K562 (cell line): Measurements from ENCODE around the gene TNFRSF18. TPM values are rescaled to one million over a fixed set of nuclear protein-coding genes. Genes with fewer than 3 reads are reported as not detected.
A peak's percentile ranks its signal among the peaks of the same experiment; 100 is the strongest.

ENCODE experiments used
- ATAC-seq: fragments of 200-7000 bp; cut with Tn5 transposase; 3 replicates; pipeline ENCODE4 v1.9.1; 2020; ENCODE audit warnings: moderate library complexity
- BruUV-seq: library from RNA; stranded (reverse); fragments of 400-500 nt; replicated peaks from 2 replicates; lab custom pipeline; 2021; lab: Mats Ljungman, UMichigan
- CTCF ChIA-PET: fragments of 300-600 bp; formaldehyde crosslinking; extraction: SDS; loops from one replicate; lab custom pipeline; 2021; ENCODE audit warnings: low intra/inter-chr PET ratio; lab: Yijun Ruan, JAX
- POLR2A ChIA-PET: fragments of 300-600, 350-650 bp; sonication (Branson Sonifier 250); formaldehyde crosslinking; extraction: SDS; loops from one replicate; lab custom pipeline; 2021; ENCODE audit warnings: antibody characterized with exemption, inconsistent platforms; lab: Yijun Ruan, JAX
- DNase-seq, 4 experiments: peaks; one replicate each; pipeline versions ENCODE4 v3.0.0 to v3.0.0-alpha.2; 2011 to 2018; ENCODE audit warnings: low spot score in 3 of 4, mixed read lengths in 3 of 4; ENCODE audit errors: extremely low read depth in 1 of 4
- FAIRE-seq: peaks from 2 replicates; lab custom pipeline; 2011; peaks lifted over from hg19 to GRCh38; lab: Jason Lieb, UNC
- H2AFZ ChIP-seq: 2 replicates; pipeline ENCODE4 v1.6.0; 2011; ENCODE audit warnings: low read depth, low read length, control low read depth, inconsistent platforms
- H3K27ac ChIP-seq: fragments of 200-600 bp; 3 replicates; pipeline ENCODE4 v1.8.0; 2011; ENCODE audit warnings: low read depth, mild to moderate bottlenecking, control low read depth, inconsistent platforms, low read length, moderate library complexity, mixed read lengths; ENCODE audit errors: extremely low read depth
- H3K27me3 ChIP-seq, 2 experiments: fragments of 300-600 bp in 1 of 2; 2 replicates in 1 of 2; 3 replicates in 1 of 2; pipeline versions ENCODE4 v1.6.0 to v1.8.0; 2011; ENCODE audit warnings: inconsistent platforms in 2 of 2, low read length in 2 of 2, mild to moderate bottlenecking in 1 of 2, mixed read lengths in 1 of 2, moderate library complexity in 1 of 2; ENCODE audit not compliant: control insufficient read depth in 2 of 2, insufficient read depth in 2 of 2
- H3K36me3 ChIP-seq: fragments of 300-600 bp; 3 replicates; pipeline ENCODE4 v1.8.0; 2011; ENCODE audit warnings: mild to moderate bottlenecking, low read length, inconsistent platforms; ENCODE audit not compliant: control insufficient read depth, insufficient read depth
- H3K4me1 ChIP-seq, 2 experiments: fragments of 200-600 bp in 1 of 2; replicated peaks in 1 of 2; 2 replicates in 1 of 2; 3 replicates in 1 of 2; pipeline versions ENCODE4 v1.5.1 to v1.8.0; 2011; ENCODE audit warnings: inconsistent platforms in 2 of 2, low read length in 2 of 2, mild to moderate bottlenecking in 1 of 2, mixed read lengths in 1 of 2, moderate library complexity in 1 of 2; ENCODE audit not compliant: control insufficient read depth in 2 of 2, insufficient read depth in 2 of 2
- H3K4me2 ChIP-seq: 2 replicates; pipeline ENCODE4 v1.6.1; 2011; ENCODE audit warnings: low read length, control low read depth, inconsistent platforms, mixed read lengths; ENCODE audit not compliant: insufficient read depth
- H3K4me3 ChIP-seq: fragments of 200-600 bp; sonication (generic), shearing (Covaris generic); 2 replicates; pipeline ENCODE4 v1.5.1; 2016; ENCODE audit warnings: control low read depth, inconsistent platforms
- H3K79me2 ChIP-seq: fragments of 200-600 bp; 3 replicates; pipeline ENCODE4 v1.8.0; 2011; ENCODE audit warnings: low read length, inconsistent platforms; ENCODE audit not compliant: control insufficient read depth, insufficient read depth
- H3K9ac ChIP-seq, 2 experiments: 2 replicates each; pipeline versions ENCODE4 v1.6.0 to v1.6.1; 2011; ENCODE audit warnings: low read depth in 2 of 2, low read length in 2 of 2, control low read depth in 1 of 2, inconsistent platforms in 1 of 2, mild to moderate bottlenecking in 1 of 2, mixed read lengths in 1 of 2; ENCODE audit not compliant: insufficient read depth in 1 of 2
- H3K9me1 ChIP-seq: one replicate; pipeline ENCODE4 v1.6.0; 2011; ENCODE audit warnings: inconsistent platforms, mild to moderate bottlenecking, low read length, moderate library complexity; ENCODE audit not compliant: control insufficient read depth, insufficient read depth
- H3K9me3 ChIP-seq: replicated peaks from 2 replicates; pipeline ENCODE4 v1.5.1; 2011; ENCODE audit warnings: low read depth, low read length, inconsistent platforms; ENCODE audit not compliant: control insufficient read depth, insufficient read depth
- H4K20me1 ChIP-seq: replicated peaks from 2 replicates; pipeline ENCODE4 v1.6.1; 2011; ENCODE audit warnings: low read length, inconsistent platforms, mixed read lengths; ENCODE audit not compliant: control insufficient read depth, insufficient read depth
- BRD4 ChIP-seq: fragments of 200-600 bp; sonication (generic); IDR thresholded peaks from 2 replicates; pipeline ENCODE4 v1.6.1; 2017; ENCODE audit warnings: inconsistent platforms
- HMGN3 ChIP-seq: IDR thresholded peaks from 2 replicates; pipeline ENCODE4 v1.6.1; 2011; ENCODE audit warnings: borderline replicate concordance, low read depth, mild to moderate bottlenecking, mixed read lengths, low read length; ENCODE audit not compliant: insufficient read length; ENCODE audit errors: extremely low read depth
- POLR2G ChIP-seq: fragments of 200-400 bp; formaldehyde crosslinking; IDR thresholded peaks from 2 replicates; pipeline ENCODE4 v1.6.1; 2017; ENCODE audit warnings: low read depth, mild to moderate bottlenecking, antibody characterized with exemption, low read length, moderate library complexity
- RBM22 ChIP-seq: fragments of 200-400 bp; formaldehyde crosslinking; IDR thresholded peaks from 2 replicates; pipeline ENCODE4 v1.6.1; 2018; ENCODE audit warnings: low read length, low read depth; ENCODE audit not compliant: poor library complexity, severe bottlenecking
- SMAD1 ChIP-seq: fragments of 150-350 bp; IDR thresholded peaks from 2 replicates; pipeline ENCODE4 v1.6.1; 2014; ENCODE audit warnings: low read length, low read depth; ENCODE audit not compliant: partially characterized antibody
- STAG1 ChIP-seq: sonication (generic); formaldehyde crosslinking; IDR thresholded peaks from 2 replicates; pipeline ENCODE4 v1.5.0; 2020; ENCODE audit warnings: missing genetic modification reagents, borderline replicate concordance
- ZNF347 ChIP-seq: fragments of 450-650 bp; formaldehyde crosslinking; IDR thresholded peaks from 2 replicates; pipeline ENCODE4 v1.4.0; 2020; ENCODE audit warnings: low read depth, mild to moderate bottlenecking, moderate library complexity
- ZNF830 ChIP-seq: fragments of 250-450 bp; sonication (Bioruptor Pico); IDR thresholded peaks from 2 replicates; pipeline ENCODE4 v1.5.0; 2021; ENCODE audit warnings: mild to moderate bottlenecking
- WGBS: fragments of 100-300 bp; shearing (Covaris generic); methylation state at CpG from one replicate; pipeline ENCODE4 v1.1.6; 2016; ENCODE audit warnings: low coverage, mixed read lengths; ENCODE audit not compliant: insufficient coverage; ENCODE audit errors: missing lambda C conversion rate; 5-methylcytosine and 5-hydroxymethylcytosine counted together
- in situ Hi-C: fragments of 300-500 bp; cut with MboI; formaldehyde crosslinking; loops from 4 replicates; pipeline ENCODE4 v1.15.0; 2018; ENCODE audit warnings: inconsistent platforms, mixed read lengths
- intact Hi-C: fragments of 100-400 bp; cut with micrococcal nuclease; formaldehyde crosslinking; loops from 2 replicates; pipeline ENCODE4 v1.14.2; 2022
- polyA plus RNA-seq, 8 experiments: library from polyadenylated mRNA; depleted of rRNA in 4 of 8; stranded (reverse) in 5 of 8; unstranded in 3 of 8; fragments of >200 nt; fragmentation: Nextera tagmentation in 2 of 8; fragmentation: Illumina TruSeq in 1 of 8; extraction: Ambion mirVana in 2 of 8; extraction: Trizol in 1 of 8; gene quantifications; 2 replicates each; pipeline versions ENCODE4 v1.2.1 to v1.2.3, GENCODE V29; 2011 to 2014; ENCODE audit warnings: inconsistent platforms in 1 of 8, missing spikeins in 1 of 8
- total RNA-seq, 7 experiments: library from RNA; depleted of rRNA in 6 of 7; stranded (reverse); fragments of >200 nt in 6 of 7; fragmentation: Illumina TruSeq in 2 of 7; extraction: Trizol in 2 of 7; gene quantifications; 2 replicates each; pipeline versions ENCODE4 v1.2.1 to v1.2.3, GENCODE V29; 2011 to 2021; ENCODE audit warnings: low replicate concordance in 1 of 7
- TF ChIP-seq, protein P1 (sequence below): sonication (generic); formaldehyde crosslinking; IDR thresholded peaks from 2 replicates; pipeline ENCODE4 v1.8.1; 2023; ENCODE audit warnings: mild to moderate bottlenecking, missing genetic modification reagents

The TNFRSF18 gene
- total and polyA plus RNA-seq, 9 of the 15 experiments (the other 6 are each of a cell fraction or from before 2014, with no cell fraction given): 0.24 to 0.27 TPM; not detected in 7

DNA sequence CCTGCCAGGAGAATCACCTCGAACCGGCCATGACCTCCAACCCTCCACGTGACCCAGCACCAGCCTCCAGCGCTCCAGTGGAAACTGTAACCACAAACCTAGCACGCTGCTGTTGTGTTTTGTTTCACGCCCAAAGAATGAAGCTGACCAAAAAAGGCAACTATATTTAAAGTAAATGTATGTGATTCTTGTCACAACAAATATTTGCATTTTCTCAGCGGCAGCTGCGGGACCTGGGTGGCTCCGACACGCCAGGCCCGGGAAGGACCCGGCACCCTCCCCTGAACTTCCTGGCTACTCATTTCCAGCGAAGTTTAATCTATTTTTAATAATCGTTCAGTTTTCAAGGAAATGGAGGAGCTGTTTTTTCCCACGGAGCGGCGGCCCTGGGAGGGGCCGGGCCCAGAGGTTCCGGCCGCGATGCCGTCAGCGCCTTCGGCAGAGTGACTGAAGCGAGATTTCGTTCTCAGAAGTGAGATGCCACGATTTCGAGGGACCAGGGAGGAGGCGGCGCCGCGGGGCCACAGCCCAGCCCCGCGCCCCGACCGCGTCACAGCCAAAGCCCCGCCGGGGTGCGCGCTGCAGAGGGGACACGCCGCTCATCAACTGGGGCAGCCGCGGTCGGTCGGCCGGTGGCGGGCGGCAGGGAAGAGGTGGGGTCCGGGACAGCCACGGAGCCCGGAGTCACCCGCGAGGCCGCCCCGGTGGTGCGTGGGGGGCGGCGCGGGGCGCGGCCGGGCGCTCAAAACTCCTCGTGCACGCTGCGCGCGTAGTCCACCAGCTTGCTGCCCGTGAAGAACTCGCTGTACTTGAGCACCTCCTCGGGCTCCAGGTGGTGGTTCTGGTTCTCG is 10.6 kb upstream of the TNFRSF18 start:
- H3K4me2 ChIP-seq: no peak overlapping the region
- BruUV-seq: TSS peak; percentile 62
- WGBS: 91% methylated on average over 40 of the region's 74 CpGs
- in situ Hi-C loops (no loop called here), intact Hi-C loops (no loop called here)
- CTCF ChIA-PET: no interaction called here
- peaks cover 0 to 72% of the 10 kb centered on the region in 2 experiments; a peak in 2 of 5 replicates for H3K4me1 ChIP-seq
- H3K4me3 ChIP-seq: no peak overlapping the region
- H2AFZ ChIP-seq: no peak overlapping the region
- ATAC-seq: no peak
- POLR2A ChIA-PET: interaction anchor here (0.6 to 2.4 kb wide), 4 partner anchors 9 to 302 kb away, joined by 3 to 12 read pairs (median 6); partner anchors contain the start of genes B3GALT6 and SDF4
- H3K36me3 ChIP-seq: peaks cover 64% of the 10 kb centered on the region; the same call in 2 of the 3 replicates
- DNase-seq: peak in 1 of 4 experiments; percentile 37
- TF ChIP-seq, protein P1, sequence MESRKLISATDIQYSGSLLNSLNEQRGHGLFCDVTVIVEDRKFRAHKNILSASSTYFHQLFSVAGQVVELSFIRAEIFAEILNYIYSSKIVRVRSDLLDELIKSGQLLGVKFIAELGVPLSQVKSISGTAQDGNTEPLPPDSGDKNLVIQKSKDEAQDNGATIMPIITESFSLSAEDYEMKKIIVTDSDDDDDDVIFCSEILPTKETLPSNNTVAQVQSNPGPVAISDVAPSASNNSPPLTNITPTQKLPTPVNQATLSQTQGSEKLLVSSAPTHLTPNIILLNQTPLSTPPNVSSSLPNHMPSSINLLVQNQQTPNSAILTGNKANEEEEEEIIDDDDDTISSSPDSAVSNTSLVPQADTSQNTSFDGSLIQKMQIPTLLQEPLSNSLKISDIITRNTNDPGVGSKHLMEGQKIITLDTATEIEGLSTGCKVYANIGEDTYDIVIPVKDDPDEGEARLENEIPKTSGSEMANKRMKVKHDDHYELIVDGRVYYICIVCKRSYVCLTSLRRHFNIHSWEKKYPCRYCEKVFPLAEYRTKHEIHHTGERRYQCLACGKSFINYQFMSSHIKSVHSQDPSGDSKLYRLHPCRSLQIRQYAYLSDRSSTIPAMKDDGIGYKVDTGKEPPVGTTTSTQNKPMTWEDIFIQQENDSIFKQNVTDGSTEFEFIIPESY (CRISPR knock-in tag): peak; percentile 79; the same call in 1 of the 2 replicates
- TF ChIP-seq BRD4: no peak
- no peak for TF ChIP-seq ZNF830 (CRISPR knock-in tag)
- TF ChIP-seq HMGN3: peak; percentile 18
- TF ChIP-seq SMAD1: no peak
- TF ChIP-seq ZNF347 (CRISPR knock-in tag): no peak
- TF ChIP-seq POLR2G: peak; percentile 41; the same call in 1 of the 2 replicates
- TF ChIP-seq STAG1 (CRISPR knock-in tag): no peak
- TF ChIP-seq RBM22: peak; percentile 13
- no peak overlapping the region for H3K9ac ChIP-seq
- H3K9me1 ChIP-seq: no peaks in the 10 kb centered on the region
- no peaks in the 10 kb centered on the region for H3K79me2 ChIP-seq
- H3K27me3 ChIP-seq: no peaks in the 10 kb centered on the region
- no peak overlapping the region for H3K27ac ChIP-seq
- FAIRE-seq: no peak
- H4K20me1 ChIP-seq: no peaks in the 10 kb centered on the region; the same call in 1 of the 2 replicates
- no peaks in the 10 kb centered on the region for H3K9me3 ChIP-seq
